ENCODE measurements around the gene KIF17. TPM values are rescaled to one million over a fixed set of nuclear protein-coding genes. Genes with fewer than 3 reads are reported as not detected.

The KIF17 gene
- total RNA-seq, 1 experiment from 2014 or later, result 2.4 TPM

DNA sequence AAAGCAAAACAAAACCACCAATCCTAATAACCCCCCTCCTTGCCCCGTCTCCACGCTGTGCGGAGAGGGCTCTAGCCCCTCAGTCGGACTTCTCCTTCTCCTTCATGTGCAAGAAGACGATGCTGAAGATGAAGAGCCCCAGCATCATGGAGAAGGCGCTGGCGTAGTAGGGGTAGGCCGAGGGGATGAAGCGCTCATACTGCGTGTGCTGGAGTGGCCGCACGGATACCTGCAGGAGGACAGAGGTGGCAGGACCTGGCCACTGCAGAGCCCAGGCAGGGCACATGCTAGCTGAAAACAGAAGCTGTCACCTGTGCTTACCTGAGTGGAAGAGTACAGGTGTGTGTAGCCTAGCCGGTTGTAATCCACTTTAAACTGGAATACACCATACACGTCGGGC is 65.5 kb downstream of the KIF17 start (continued):
- no peak for TF ChIP-seq YY1 (IDR thresholded peaks at IDR 0.05; ENCODE audit: extremely low read depth, insufficient replicate concordance, low read depth, low read length)
- no peak for TF ChIP-seq EZH2 (IDR thresholded peaks at IDR 0.05)
- TF ChIP-seq POLR2AphosphoS5 (IDR thresholded peaks at IDR 0.05; ENCODE audit: low read depth, low read length), result no peak
- no peak for TF ChIP-seq CEBPB (IDR thresholded peaks at IDR 0.05; ENCODE audit: low read depth)

DNA sequence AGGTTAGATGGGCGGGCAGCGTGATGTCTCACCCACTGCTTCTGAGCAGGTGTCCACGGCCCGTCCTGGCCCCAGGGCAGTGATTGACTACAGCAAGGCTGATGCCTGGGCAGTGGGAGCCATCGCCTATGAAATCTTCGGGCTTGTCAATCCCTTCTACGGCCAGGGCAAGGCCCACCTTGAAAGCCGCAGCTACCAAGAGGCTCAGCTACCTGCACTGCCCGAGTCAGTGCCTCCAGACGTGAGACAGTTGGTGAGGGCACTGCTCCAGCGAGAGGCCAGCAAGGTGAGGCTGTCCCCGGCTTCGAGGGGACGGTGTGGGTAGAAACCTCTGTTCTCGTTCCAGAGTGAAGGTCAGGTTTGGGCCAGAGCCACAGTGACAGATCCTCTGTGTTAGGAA is 68.9 kb downstream of the KIF17 start:
- Histone ChIP-seq H3K79me2 (ENCODE audit: insufficient read depth, low read length) (no peaks in the 10 kb centered on the region), H3K4me1 (ENCODE audit: control insufficient read depth in 1 of 2, insufficient read depth in 2 of 2, low read length in 2 of 2) (no peaks in the 10 kb centered on the region), H3K4me3 (replicated peaks in 1 of 2; ENCODE audit: low read depth in 1 of 2, low read length in 2 of 2) (no peak overlapping the region), H2AFZ (ENCODE audit: low read depth, low read length, poor library complexity, severe bottlenecking) (no peak overlapping the region), H3K36me3 (ENCODE audit: control insufficient read depth in 1 of 2, insufficient read depth in 2 of 2, low read length in 2 of 2) (peaks cover 17 to 32% of the 10 kb centered on the region in 2 experiments), H3K4me2 (ENCODE audit: low read length) (no peak overlapping the region), H3K27me3 (ENCODE audit: insufficient read depth, low read length) (no peaks in the 10 kb centered on the region), H3K27ac (ENCODE audit: low read depth, low read length) (no peak overlapping the region), H3K9me3 (ENCODE audit: control insufficient read depth in 1 of 2, insufficient read depth in 1 of 2, low read depth in 1 of 2, low read length in 2 of 2) (no peaks in the 10 kb centered on the region), H3K9me2 (ENCODE audit: insufficient read depth) (no peaks in the 10 kb centered on the region), H4K20me1 (ENCODE audit: insufficient read depth) (no peaks in the 10 kb centered on the region), H3K9ac (ENCODE audit: low read length) (no peak overlapping the region)
- ChIA-PET POLR2A (no interaction called here), CTCF (no interaction called here), RAD21 (ENCODE audit: low non-redundant PET in 1 of 2, low total read pairs in 2 of 2, uncharacterized antibody in 2 of 2, unreplicated experiment in 2 of 2) (interaction anchor here in 1 of 2 experiments (0.7 kb wide), 1 partner anchor 30 kb away, joined by 4 read pairs; no protein-coding TSS in a partner anchor)
- DNase-seq (ENCODE audit: low read depth, low spot score) (no peak), ATAC-seq (no peak)
- BruUV-seq (replicated peaks), result no TSS peak
- TF ChIP-seq ELF1 (IDR thresholded peaks at IDR 0.05; ENCODE audit: borderline replicate concordance, low read depth), result no peak
- no peak for TF ChIP-seq TCF7L2 (IDR thresholded peaks at IDR 0.05; ENCODE audit: borderline replicate concordance, extremely low read depth, insufficient read depth, insufficient read length)
- TF ChIP-seq SIN3A (IDR thresholded peaks at IDR 0.05; ENCODE audit: low read depth), result no peak
- TF ChIP-seq, protein P1, sequence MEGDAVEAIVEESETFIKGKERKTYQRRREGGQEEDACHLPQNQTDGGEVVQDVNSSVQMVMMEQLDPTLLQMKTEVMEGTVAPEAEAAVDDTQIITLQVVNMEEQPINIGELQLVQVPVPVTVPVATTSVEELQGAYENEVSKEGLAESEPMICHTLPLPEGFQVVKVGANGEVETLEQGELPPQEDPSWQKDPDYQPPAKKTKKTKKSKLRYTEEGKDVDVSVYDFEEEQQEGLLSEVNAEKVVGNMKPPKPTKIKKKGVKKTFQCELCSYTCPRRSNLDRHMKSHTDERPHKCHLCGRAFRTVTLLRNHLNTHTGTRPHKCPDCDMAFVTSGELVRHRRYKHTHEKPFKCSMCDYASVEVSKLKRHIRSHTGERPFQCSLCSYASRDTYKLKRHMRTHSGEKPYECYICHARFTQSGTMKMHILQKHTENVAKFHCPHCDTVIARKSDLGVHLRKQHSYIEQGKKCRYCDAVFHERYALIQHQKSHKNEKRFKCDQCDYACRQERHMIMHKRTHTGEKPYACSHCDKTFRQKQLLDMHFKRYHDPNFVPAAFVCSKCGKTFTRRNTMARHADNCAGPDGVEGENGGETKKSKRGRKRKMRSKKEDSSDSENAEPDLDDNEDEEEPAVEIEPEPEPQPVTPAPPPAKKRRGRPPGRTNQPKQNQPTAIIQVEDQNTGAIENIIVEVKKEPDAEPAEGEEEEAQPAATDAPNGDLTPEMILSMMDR (IDR thresholded peaks at IDR 0.05 in 2 of 3, conservative IDR thresholded peaks at IDR 0.05 in 1 of 3; ENCODE audit: borderline replicate concordance in 1 of 3, insufficient read depth in 1 of 3, low read depth in 2 of 3, low read length in 2 of 3), result no peak
- TF ChIP-seq YY1 (IDR thresholded peaks at IDR 0.05; ENCODE audit: extremely low read depth, insufficient replicate concordance, low read depth, low read length), result no peak
- TF ChIP-seq CEBPB (IDR thresholded peaks at IDR 0.05; ENCODE audit: low read depth), result no peak
- no peak for TF ChIP-seq ZFX (IDR thresholded peaks at IDR 0.05)
- TF ChIP-seq, protein P2, sequence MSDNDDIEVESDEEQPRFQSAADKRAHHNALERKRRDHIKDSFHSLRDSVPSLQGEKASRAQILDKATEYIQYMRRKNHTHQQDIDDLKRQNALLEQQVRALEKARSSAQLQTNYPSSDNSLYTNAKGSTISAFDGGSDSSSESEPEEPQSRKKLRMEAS (IDR thresholded peaks at IDR 0.05), result no peak
- TF ChIP-seq, protein P3, sequence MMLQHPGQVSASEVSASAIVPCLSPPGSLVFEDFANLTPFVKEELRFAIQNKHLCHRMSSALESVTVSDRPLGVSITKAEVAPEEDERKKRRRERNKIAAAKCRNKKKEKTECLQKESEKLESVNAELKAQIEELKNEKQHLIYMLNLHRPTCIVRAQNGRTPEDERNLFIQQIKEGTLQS (IDR thresholded peaks at IDR 0.05), result no peak
- TF ChIP-seq CBX3 (IDR thresholded peaks at IDR 0.05; ENCODE audit: low read depth), result no peak
- no peak for TF ChIP-seq RAD21 (IDR thresholded peaks at IDR 0.05; ENCODE audit: low read depth)
- no peak for TF ChIP-seq FOSL1 (IDR thresholded peaks at IDR 0.05; ENCODE audit: low read depth)
- TF ChIP-seq, protein P4, sequence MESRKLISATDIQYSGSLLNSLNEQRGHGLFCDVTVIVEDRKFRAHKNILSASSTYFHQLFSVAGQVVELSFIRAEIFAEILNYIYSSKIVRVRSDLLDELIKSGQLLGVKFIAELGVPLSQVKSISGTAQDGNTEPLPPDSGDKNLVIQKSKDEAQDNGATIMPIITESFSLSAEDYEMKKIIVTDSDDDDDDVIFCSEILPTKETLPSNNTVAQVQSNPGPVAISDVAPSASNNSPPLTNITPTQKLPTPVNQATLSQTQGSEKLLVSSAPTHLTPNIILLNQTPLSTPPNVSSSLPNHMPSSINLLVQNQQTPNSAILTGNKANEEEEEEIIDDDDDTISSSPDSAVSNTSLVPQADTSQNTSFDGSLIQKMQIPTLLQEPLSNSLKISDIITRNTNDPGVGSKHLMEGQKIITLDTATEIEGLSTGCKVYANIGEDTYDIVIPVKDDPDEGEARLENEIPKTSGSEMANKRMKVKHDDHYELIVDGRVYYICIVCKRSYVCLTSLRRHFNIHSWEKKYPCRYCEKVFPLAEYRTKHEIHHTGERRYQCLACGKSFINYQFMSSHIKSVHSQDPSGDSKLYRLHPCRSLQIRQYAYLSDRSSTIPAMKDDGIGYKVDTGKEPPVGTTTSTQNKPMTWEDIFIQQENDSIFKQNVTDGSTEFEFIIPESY (IDR thresholded peaks at IDR 0.05; ENCODE audit: extremely low read depth, insufficient replicate concordance, low read length), result no peak
- no peak for TF ChIP-seq POLR2A (IDR thresholded peaks at IDR 0.05; ENCODE audit: borderline replicate concordance, extremely low read depth, insufficient read depth, insufficient read length)
- TF ChIP-seq SP1 (IDR thresholded peaks at IDR 0.05; ENCODE audit: low read depth), result no peak
- TF ChIP-seq SRF (IDR thresholded peaks at IDR 0.05; ENCODE audit: low read depth), result no peak
- no peak for TF ChIP-seq EZH2 (IDR thresholded peaks at IDR 0.05)
- intact Hi-C loops (cut with micrococcal nuclease), result no loop called here

Measured in HCT116 (cell line).